ENCODE measurements around the gene OAF.
"Not testable (repeated sequence)": the region's sequence is repeated elsewhere in the genome, so short reads cannot be mapped to it uniquely, and the experiment has no call there.

OAF gene

GRCh38 chr11:120273432-120273831 lies 62.6 kb downstream of the OAF start:
- DNase-seq (ENCODE audit: low spot score), result no peak

GRCh38 chr11:120273956-120274355 lies 63.1 kb downstream of the OAF start:
- not testable (repeated sequence) for DNase-seq (ENCODE audit: low spot score)

- DNase-seq (ENCODE audit: low spot score), result no peak
Measured at GRCh38 chr11:120279502-120279901, 68.7 kb downstream of the OAF start.

All from NAMALWA (cell line).